ENCODE results near the gene ASTL. TPM values are rescaled to one million over a fixed set of nuclear protein-coding genes. Genes with fewer than 3 reads are reported as not detected.
A peak's percentile ranks its signal among the peaks of the same experiment; 100 is the strongest.

Gene ASTL
- total RNA-seq, 1 experiment from 2014 or later, result 0.34 TPM

DNA sequence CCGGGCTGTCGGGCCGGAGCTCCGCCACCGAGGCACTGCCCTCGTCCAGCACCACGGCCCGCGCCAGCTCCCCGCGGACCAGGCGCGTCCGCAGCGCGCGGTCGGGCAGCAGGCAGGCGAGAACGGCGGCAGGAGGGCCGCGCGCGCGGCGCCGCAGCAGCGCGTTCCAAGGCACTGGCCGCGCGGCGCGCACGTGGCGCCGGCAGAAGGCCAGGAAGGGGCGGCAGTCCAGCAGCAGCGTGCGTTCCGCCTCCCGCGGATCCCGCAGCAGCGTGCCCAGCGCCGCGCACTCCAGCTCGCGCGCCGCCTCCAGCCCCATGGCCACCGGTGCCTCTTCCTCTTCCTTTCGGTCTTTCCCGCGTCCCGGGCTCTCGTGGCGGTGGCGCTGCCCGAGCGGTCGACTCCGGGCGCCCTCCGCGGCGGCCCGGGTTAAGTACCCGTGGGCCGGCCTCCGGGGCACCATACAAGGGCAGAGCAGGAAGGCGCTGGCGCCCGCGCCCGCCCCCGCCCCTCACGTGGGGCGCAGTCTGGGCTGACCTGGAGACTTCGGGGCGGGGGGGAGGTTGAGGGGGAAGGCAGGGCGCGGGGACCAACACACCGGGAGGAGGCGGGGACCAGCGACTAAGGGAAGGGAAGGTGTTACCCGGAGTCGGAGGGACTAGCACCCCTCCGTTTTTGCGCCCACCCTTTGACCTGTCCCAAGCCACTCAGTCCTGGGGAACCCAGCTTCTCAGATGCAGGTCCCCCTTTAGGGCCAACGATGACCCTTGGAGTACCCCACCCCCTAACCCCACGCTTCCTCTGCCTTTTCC is 6.9 kb upstream of the ASTL start, which contains the start of gene DUSP2 (continued):
- TF ChIP-seq, protein P1, sequence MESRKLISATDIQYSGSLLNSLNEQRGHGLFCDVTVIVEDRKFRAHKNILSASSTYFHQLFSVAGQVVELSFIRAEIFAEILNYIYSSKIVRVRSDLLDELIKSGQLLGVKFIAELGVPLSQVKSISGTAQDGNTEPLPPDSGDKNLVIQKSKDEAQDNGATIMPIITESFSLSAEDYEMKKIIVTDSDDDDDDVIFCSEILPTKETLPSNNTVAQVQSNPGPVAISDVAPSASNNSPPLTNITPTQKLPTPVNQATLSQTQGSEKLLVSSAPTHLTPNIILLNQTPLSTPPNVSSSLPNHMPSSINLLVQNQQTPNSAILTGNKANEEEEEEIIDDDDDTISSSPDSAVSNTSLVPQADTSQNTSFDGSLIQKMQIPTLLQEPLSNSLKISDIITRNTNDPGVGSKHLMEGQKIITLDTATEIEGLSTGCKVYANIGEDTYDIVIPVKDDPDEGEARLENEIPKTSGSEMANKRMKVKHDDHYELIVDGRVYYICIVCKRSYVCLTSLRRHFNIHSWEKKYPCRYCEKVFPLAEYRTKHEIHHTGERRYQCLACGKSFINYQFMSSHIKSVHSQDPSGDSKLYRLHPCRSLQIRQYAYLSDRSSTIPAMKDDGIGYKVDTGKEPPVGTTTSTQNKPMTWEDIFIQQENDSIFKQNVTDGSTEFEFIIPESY (IDR thresholded peaks at IDR 0.05; ENCODE audit: extremely low read depth, insufficient replicate concordance, low read length), result no peak
- peak; percentile 97 for TF ChIP-seq POLR2AphosphoS5 (IDR thresholded peaks at IDR 0.05; ENCODE audit: low read depth, low read length)
- no peak for TF ChIP-seq JUND (IDR thresholded peaks at IDR 0.05)

GRCh38 chr2:96144481-96145035 is 6.3 kb upstream of the ASTL start:
- CTCF ChIA-PET, result no interaction called here
- H3K4me2 ChIP-seq (ENCODE audit: low read length), result peak overlapping the region; percentile 97
- no peak overlapping the region for H2AFZ ChIP-seq (ENCODE audit: low read depth, low read length, poor library complexity, severe bottlenecking)
- TF ChIP-seq, protein P2, sequence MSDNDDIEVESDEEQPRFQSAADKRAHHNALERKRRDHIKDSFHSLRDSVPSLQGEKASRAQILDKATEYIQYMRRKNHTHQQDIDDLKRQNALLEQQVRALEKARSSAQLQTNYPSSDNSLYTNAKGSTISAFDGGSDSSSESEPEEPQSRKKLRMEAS (IDR thresholded peaks at IDR 0.05), result 0 out of 2 replicates have a peak, but pooled peaks have one; percentile 3
- no peak for TF ChIP-seq YY1 (IDR thresholded peaks at IDR 0.05; ENCODE audit: extremely low read depth, insufficient replicate concordance, low read depth, low read length)
- TSS peak; percentile 75 for BruUV-seq (replicated peaks)
- no peaks in the 10 kb centered on the region for H4K20me1 ChIP-seq (ENCODE audit: insufficient read depth)
- H3K4me3 ChIP-seq (replicated peaks in 1 of 2; ENCODE audit: low read depth in 1 of 2, low read length in 2 of 2), result peak overlapping the region; percentile 80 to 93
- no peaks in the 10 kb centered on the region for H3K27me3 ChIP-seq (ENCODE audit: insufficient read depth, low read length)
- POLR2A ChIA-PET, result no interaction called here
- peak overlapping the region; percentile 98 for H3K9ac ChIP-seq (ENCODE audit: low read length)
- no peaks in the 10 kb centered on the region for H3K9me2 ChIP-seq (ENCODE audit: insufficient read depth)
- ATAC-seq (peak; percentile 6), DNase-seq (ENCODE audit: low read depth, low spot score) (no peak)
- H3K27ac ChIP-seq (ENCODE audit: low read depth, low read length), result peak overlapping the region; percentile 92
- peaks cover 21% of the 10 kb centered on the region for H3K79me2 ChIP-seq (ENCODE audit: insufficient read depth, low read length)
- peaks cover 20 to 51% of the 10 kb centered on the region in 2 experiments for H3K4me1 ChIP-seq (ENCODE audit: control insufficient read depth in 1 of 2, insufficient read depth in 2 of 2, low read length in 2 of 2)
- RAD21 ChIA-PET (ENCODE audit: low non-redundant PET in 1 of 2, low total read pairs in 2 of 2, uncharacterized antibody in 2 of 2, unreplicated experiment in 2 of 2), result interaction anchor here (0.9 to 1.2 kb wide), 2 partner anchors 29 to 30 kb away, joined by 3 to 6 read pairs; no protein-coding TSS in a partner anchor
- intact Hi-C loops (cut with micrococcal nuclease), result no loop called here
- peaks cover 4 to 15% of the 10 kb centered on the region in 2 experiments; a peak in 2 of 4 replicates for H3K36me3 ChIP-seq (ENCODE audit: control insufficient read depth in 1 of 2, insufficient read depth in 2 of 2, low read length in 2 of 2)
- H3K9me3 ChIP-seq (ENCODE audit: control insufficient read depth in 1 of 2, insufficient read depth in 1 of 2, low read depth in 1 of 2, low read length in 2 of 2), result no peaks in the 10 kb centered on the region
